ENCODE measurements around the gene IFI6. TPM values are rescaled to one million over a fixed set of nuclear protein-coding genes. Genes with fewer than 3 reads are reported as not detected.
"Not testable (repeated sequence)": the region's sequence is repeated elsewhere in the genome, so short reads cannot be mapped to it uniquely, and the experiment has no call there.

IFI6 gene
- total RNA-seq, 1 donor from 2014 or later, result 1.3 TPM

- DNase-seq (ENCODE audit: low read depth) (no peak), FAIRE-seq (no peak)
- peaks cover 2% of the 10 kb centered on the region for H3K27me3 ChIP-seq (ENCODE audit: control insufficient read depth, insufficient read depth, low read length)
- H3K36me3 ChIP-seq (ENCODE audit: control insufficient read depth, insufficient read depth, low read length), result no peaks in the 10 kb centered on the region
- H3K4me3 ChIP-seq (ENCODE audit: low read depth, low read length), result no peak overlapping the region
- TF ChIP-seq CTCF (IDR thresholded peaks at IDR 0.05; ENCODE audit: insufficient read depth, low read length, severe bottlenecking), result no peak
Observed at GRCh38 chr1:27687906-27688305, 15.9 kb upstream of the IFI6 start.

GRCh38 chr1:27686223-27686990 is 14.4 kb upstream of the IFI6 start:
- no peak for DNase-seq (ENCODE audit: low read depth)
- Histone ChIP-seq H3K27me3 (ENCODE audit: control insufficient read depth, insufficient read depth, low read length) (peaks cover 2% of the 10 kb centered on the region), H3K4me3 (ENCODE audit: low read depth, low read length) (no peak overlapping the region), H3K36me3 (ENCODE audit: control insufficient read depth, insufficient read depth, low read length) (no peaks in the 10 kb centered on the region)
- FAIRE-seq, result no peak
- TF ChIP-seq CTCF (IDR thresholded peaks at IDR 0.05; ENCODE audit: insufficient read depth, low read length, severe bottlenecking), result no peak

- no peak for TF ChIP-seq CTCF (IDR thresholded peaks at IDR 0.05; ENCODE audit: insufficient read depth, low read length, severe bottlenecking)
- H3K36me3 ChIP-seq (ENCODE audit: control insufficient read depth, insufficient read depth, low read length), result no peaks in the 10 kb centered on the region
- no peak for DNase-seq (ENCODE audit: low read depth)
- peaks cover 2% of the 10 kb centered on the region for H3K27me3 ChIP-seq (ENCODE audit: control insufficient read depth, insufficient read depth, low read length)
- no peak overlapping the region for H3K4me3 ChIP-seq (ENCODE audit: low read depth, low read length)
- FAIRE-seq, result no peak
Observed at GRCh38 chr1:27684176-27684575, 12.2 kb upstream of the IFI6 start.

- no peak for DNase-seq (ENCODE audit: low read depth)
- no peak for TF ChIP-seq CTCF (IDR thresholded peaks at IDR 0.05; ENCODE audit: insufficient read depth, low read length, severe bottlenecking)
- no peaks in the 10 kb centered on the region for H3K36me3 ChIP-seq (ENCODE audit: control insufficient read depth, insufficient read depth, low read length)
Observed at GRCh38 chr1:27682351-27682944, 10.5 kb upstream of the IFI6 start.

GRCh38 chr1:27681580-27681979 is 9.6 kb upstream of the IFI6 start:
- H3K36me3 ChIP-seq (ENCODE audit: control insufficient read depth, insufficient read depth, low read length); H3K27me3 ChIP-seq (ENCODE audit: control insufficient read depth, insufficient read depth, low read length); DNase-seq (ENCODE audit: low read depth); FAIRE-seq; H3K4me3 ChIP-seq (ENCODE audit: low read depth, low read length): not testable (repeated sequence)

More at GRCh38 chr1:27682351-27682944, 10.5 kb upstream of the IFI6 start:
- Histone ChIP-seq H3K27me3 (ENCODE audit: control insufficient read depth, insufficient read depth, low read length) (peaks cover 2% of the 10 kb centered on the region), H3K4me3 (ENCODE audit: low read depth, low read length) (no peak overlapping the region)
- no peak for FAIRE-seq

- not testable (repeated sequence) for H3K27me3 ChIP-seq (ENCODE audit: control insufficient read depth, insufficient read depth, low read length); FAIRE-seq; H3K36me3 ChIP-seq (ENCODE audit: control insufficient read depth, insufficient read depth, low read length); H3K4me3 ChIP-seq (ENCODE audit: low read depth, low read length); DNase-seq (ENCODE audit: low read depth)
Observed at GRCh38 chr1:27680225-27680791, 8.3 kb upstream of the IFI6 start.
